ENCODE measurements around the gene TESPA1.

The TESPA1 gene

GRCh38 chr12:55001198-55001868, 16.8 kb upstream of the TESPA1 start (continued):
- TF ChIP-seq ZBTB11 (tag by site-specific recombination; conservative IDR thresholded peaks at IDR 0.05; ENCODE audit: low read depth), result no peak
- no peak for TF ChIP-seq SCRT1 (tag by site-specific recombination; IDR thresholded peaks at IDR 0.05; ENCODE audit: borderline replicate concordance)
- no peak for TF ChIP-seq ZNF302 (tag by site-specific recombination; IDR thresholded peaks at IDR 0.05; ENCODE audit: low read depth)
- TF ChIP-seq ZNF660 (tag by site-specific recombination; IDR thresholded peaks at IDR 0.05), result no peak
- no peak for TF ChIP-seq ZNF843 (tag by site-specific recombination; IDR thresholded peaks at IDR 0.05)
- TF ChIP-seq ZNF292 (tag by site-specific recombination; IDR thresholded peaks at IDR 0.05; ENCODE audit: borderline replicate concordance, low read depth), result no peak
- no peak for TF ChIP-seq SETDB1 (IDR thresholded peaks at IDR 0.05; ENCODE audit: insufficient read length, low read length)
- TF ChIP-seq GFI1B (tag by site-specific recombination; IDR thresholded peaks at IDR 0.05), result no peak

GRCh38 chr12:54998958-54999510, 14.5 kb upstream of the TESPA1 start:
- Histone ChIP-seq H3K4me3 (ENCODE audit: low read depth, low read length) (no peak overlapping the region), H3K36me3 (ENCODE audit: control insufficient read depth in 2 of 2, insufficient read depth in 1 of 2, low read length in 2 of 2) (no peaks in the 10 kb centered on the region), H3K4me1 (ENCODE audit: control insufficient read depth, insufficient read depth, low read length) (no peaks in the 10 kb centered on the region), H3K27ac (ENCODE audit: extremely low read depth, low read depth, low read length) (no peak overlapping the region), H3K9me3 (ENCODE audit: control insufficient read depth, insufficient read depth, low read depth, low read length) (no peaks in the 10 kb centered on the region)
- POLR2A ChIA-PET, result no interaction called here
- no peak for TF ChIP-seq ZBTB21 (tag by site-specific recombination; IDR thresholded peaks at IDR 0.05)
- no peak for TF ChIP-seq ZBTB26 (tag by site-specific recombination; optimal IDR thresholded peaks at IDR 0.05)
- TF ChIP-seq ZNF549 (tag by site-specific recombination; IDR thresholded peaks at IDR 0.05), result peak; percentile 79
- TF ChIP-seq SCRT1 (tag by site-specific recombination; IDR thresholded peaks at IDR 0.05; ENCODE audit: borderline replicate concordance), result no peak
- TF ChIP-seq ZNF621 (tag by site-specific recombination; IDR thresholded peaks at IDR 0.05), result no peak
- no peak for TF ChIP-seq KLF7 (tag by site-specific recombination; IDR thresholded peaks at IDR 0.05; ENCODE audit: borderline replicate concordance)
- CTCF ChIA-PET, result interaction anchor here (0.6 to 0.7 kb wide), 3 partner anchors 45 to 237 kb away, joined by 3 to 4 read pairs (median 4); no protein-coding TSS in a partner anchor

GRCh38 chr12:54997929-54998522, 13.5 kb upstream of the TESPA1 start:
- Histone ChIP-seq H3K27ac (ENCODE audit: extremely low read depth, low read depth, low read length) (no peak overlapping the region), H3K9me3 (ENCODE audit: control insufficient read depth, insufficient read depth, low read depth, low read length) (no peaks in the 10 kb centered on the region), H3K4me3 (ENCODE audit: low read depth, low read length) (no peak overlapping the region), H3K36me3 (ENCODE audit: control insufficient read depth in 2 of 2, insufficient read depth in 1 of 2, low read length in 2 of 2) (no peaks in the 10 kb centered on the region), H3K4me1 (ENCODE audit: control insufficient read depth, insufficient read depth, low read length) (no peaks in the 10 kb centered on the region)
- CTCF ChIA-PET, result interaction anchor here (1.2 to 7.6 kb wide), 2 partner anchors 72 to 90 kb away, joined by 5 to 271 read pairs; no protein-coding TSS in a partner anchor
- POLR2A ChIA-PET, result no interaction called here
- no peak for TF ChIP-seq REST (tag by site-specific recombination; IDR thresholded peaks at IDR 0.05)
- no peak for TF ChIP-seq TSHZ1 (tag by site-specific recombination; IDR thresholded peaks at IDR 0.05; ENCODE audit: borderline replicate concordance)
